Measurements from ENCODE around the gene OR8D4.

The OR8D4 gene

GRCh38 chr11:123880912-123881311 lies 21.1 kb upstream of the OR8D4 start:
- DNase-seq (ENCODE audit: extremely low read depth, insufficient read length) = no peak
- TF ChIP-seq, protein P1, sequence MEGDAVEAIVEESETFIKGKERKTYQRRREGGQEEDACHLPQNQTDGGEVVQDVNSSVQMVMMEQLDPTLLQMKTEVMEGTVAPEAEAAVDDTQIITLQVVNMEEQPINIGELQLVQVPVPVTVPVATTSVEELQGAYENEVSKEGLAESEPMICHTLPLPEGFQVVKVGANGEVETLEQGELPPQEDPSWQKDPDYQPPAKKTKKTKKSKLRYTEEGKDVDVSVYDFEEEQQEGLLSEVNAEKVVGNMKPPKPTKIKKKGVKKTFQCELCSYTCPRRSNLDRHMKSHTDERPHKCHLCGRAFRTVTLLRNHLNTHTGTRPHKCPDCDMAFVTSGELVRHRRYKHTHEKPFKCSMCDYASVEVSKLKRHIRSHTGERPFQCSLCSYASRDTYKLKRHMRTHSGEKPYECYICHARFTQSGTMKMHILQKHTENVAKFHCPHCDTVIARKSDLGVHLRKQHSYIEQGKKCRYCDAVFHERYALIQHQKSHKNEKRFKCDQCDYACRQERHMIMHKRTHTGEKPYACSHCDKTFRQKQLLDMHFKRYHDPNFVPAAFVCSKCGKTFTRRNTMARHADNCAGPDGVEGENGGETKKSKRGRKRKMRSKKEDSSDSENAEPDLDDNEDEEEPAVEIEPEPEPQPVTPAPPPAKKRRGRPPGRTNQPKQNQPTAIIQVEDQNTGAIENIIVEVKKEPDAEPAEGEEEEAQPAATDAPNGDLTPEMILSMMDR (IDR thresholded peaks at IDR 0.05; ENCODE audit: insufficient read depth, low read length, poor library complexity, severe bottlenecking) = no peak
- no peak overlapping the region for H3K4me3 ChIP-seq (replicated peaks; ENCODE audit: low read depth, low read length)
- no peaks in the 10 kb centered on the region for H3K36me3 ChIP-seq (ENCODE audit: control insufficient read depth, insufficient read depth, low read length)
- no peaks in the 10 kb centered on the region for H3K27me3 ChIP-seq (replicated peaks; ENCODE audit: control insufficient read depth, insufficient read depth, low read length)

DNA sequence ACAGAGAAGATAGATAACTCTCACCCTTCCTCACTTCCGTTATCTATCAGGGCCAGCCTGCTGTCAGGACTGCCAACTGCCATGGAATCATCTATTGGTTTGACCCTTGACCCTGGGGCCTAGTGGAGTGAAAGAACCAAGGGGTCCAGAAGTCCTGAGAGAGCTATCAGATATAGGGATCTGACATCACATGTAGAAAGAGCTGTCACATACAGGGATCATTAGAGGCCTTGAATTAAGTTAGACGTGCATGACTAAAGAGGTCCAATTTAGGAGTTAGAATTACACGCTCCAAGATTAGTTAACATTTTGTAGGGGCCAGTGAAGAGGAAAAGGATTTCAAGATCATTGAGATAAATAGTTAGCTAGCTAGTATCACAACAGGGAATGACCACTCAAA lies 16.4 kb upstream of the OR8D4 start, which contains the start of gene TMEM225:
TMEM225 (minus strand) TSS at position 101 of the 400 bp plus-strand sequence. CDS start 245 bp downstream, outside the sequence.
- H3K4me3 ChIP-seq (replicated peaks; ENCODE audit: low read depth, low read length) = no peak within 1 kb of the TSS
- H3K27me3 ChIP-seq (replicated peaks; ENCODE audit: control insufficient read depth, insufficient read depth, low read length) = no peaks in the 10 kb centered on the region
- no peaks in the 10 kb centered on the region for H3K36me3 ChIP-seq (ENCODE audit: control insufficient read depth, insufficient read depth, low read length)
- TF ChIP-seq, protein P1 (IDR thresholded peaks at IDR 0.05; ENCODE audit: insufficient read depth, low read length, poor library complexity, severe bottlenecking) = no peak
- no peak for DNase-seq (ENCODE audit: extremely low read depth, insufficient read length)

GRCh38 chr11:123892031-123892430 lies 9.9 kb upstream of the OR8D4 start:
- no peaks in the 10 kb centered on the region for H3K27me3 ChIP-seq (replicated peaks; ENCODE audit: control insufficient read depth, insufficient read depth, low read length)
- no peak for DNase-seq (ENCODE audit: extremely low read depth, insufficient read length)
- TF ChIP-seq, protein P1 (IDR thresholded peaks at IDR 0.05; ENCODE audit: insufficient read depth, low read length, poor library complexity, severe bottlenecking) = no peak

DNA sequence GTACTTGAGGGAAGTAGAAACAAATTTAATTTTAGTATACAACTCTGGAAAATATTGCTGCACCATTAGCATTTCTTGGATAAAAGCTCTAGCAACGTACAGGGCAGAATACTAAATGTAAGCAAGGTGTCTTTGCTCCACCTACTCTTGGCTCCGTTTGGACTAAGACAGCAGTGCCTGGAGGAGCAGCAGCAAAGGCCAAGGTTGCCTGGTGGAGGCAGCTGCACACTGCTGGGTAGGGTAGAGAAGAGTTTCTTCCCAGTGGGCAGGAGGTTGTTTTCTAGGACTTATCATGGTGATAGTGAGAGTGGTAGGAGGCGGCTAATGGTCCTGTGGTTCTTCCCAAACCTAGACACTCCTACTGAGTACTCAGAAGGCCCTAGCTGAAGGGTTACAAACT lies 2.2 kb upstream of the OR8D4 start:
- Histone ChIP-seq H3K36me3 (ENCODE audit: control insufficient read depth, insufficient read depth, low read length) (no peaks in the 10 kb centered on the region), H3K4me3 (replicated peaks; ENCODE audit: low read depth, low read length) (no peak overlapping the region), H3K27me3 (replicated peaks; ENCODE audit: control insufficient read depth, insufficient read depth, low read length) (no peaks in the 10 kb centered on the region)
- TF ChIP-seq, protein P1 (IDR thresholded peaks at IDR 0.05; ENCODE audit: insufficient read depth, low read length, poor library complexity, severe bottlenecking) = no peak
- no peak for DNase-seq (ENCODE audit: extremely low read depth, insufficient read length)

More at GRCh38 chr11:123892031-123892430, 9.9 kb upstream of the OR8D4 start:
- Histone ChIP-seq H3K36me3 (ENCODE audit: control insufficient read depth, insufficient read depth, low read length) (no peaks in the 10 kb centered on the region), H3K4me3 (replicated peaks; ENCODE audit: low read depth, low read length) (no peak overlapping the region)

DNA sequence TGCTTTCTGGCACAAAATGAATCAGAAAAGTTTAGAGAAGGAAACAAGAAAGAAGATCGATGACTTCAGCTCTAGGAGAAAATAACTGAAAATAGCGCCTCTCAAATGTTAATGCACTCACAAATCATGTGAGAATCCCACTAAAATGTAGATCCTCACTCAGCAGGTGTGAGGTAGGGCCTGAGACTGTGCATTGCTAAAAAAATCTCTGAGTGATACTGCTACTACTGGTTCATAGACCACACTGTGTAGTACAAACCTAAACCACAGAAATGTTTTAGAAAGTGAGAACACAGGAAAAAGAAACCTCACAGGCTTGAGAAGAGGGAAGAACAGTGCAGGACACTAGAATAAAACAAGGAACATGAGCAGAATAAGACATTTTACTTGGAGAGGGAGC lies 2.0 kb downstream of the OR8D4 start:
- DNase-seq (ENCODE audit: extremely low read depth, insufficient read length) = peak; percentile 36
- TF ChIP-seq, protein P1 (IDR thresholded peaks at IDR 0.05; ENCODE audit: insufficient read depth, low read length, poor library complexity, severe bottlenecking) = no peak
- no peak overlapping the region for H3K4me3 ChIP-seq (replicated peaks; ENCODE audit: low read depth, low read length)
- no peaks in the 10 kb centered on the region for H3K27me3 ChIP-seq (replicated peaks; ENCODE audit: control insufficient read depth, insufficient read depth, low read length)
- no peaks in the 10 kb centered on the region for H3K36me3 ChIP-seq (ENCODE audit: control insufficient read depth, insufficient read depth, low read length)

GRCh38 chr11:123904932-123905331 lies 3.0 kb downstream of the OR8D4 start:
- H3K36me3 ChIP-seq (ENCODE audit: control insufficient read depth, insufficient read depth, low read length) = no peaks in the 10 kb centered on the region
- no peak for DNase-seq (ENCODE audit: extremely low read depth, insufficient read length)
- no peak overlapping the region for H3K4me3 ChIP-seq (replicated peaks; ENCODE audit: low read depth, low read length)
- no peaks in the 10 kb centered on the region for H3K27me3 ChIP-seq (replicated peaks; ENCODE audit: control insufficient read depth, insufficient read depth, low read length)
- TF ChIP-seq, protein P1 (IDR thresholded peaks at IDR 0.05; ENCODE audit: insufficient read depth, low read length, poor library complexity, severe bottlenecking) = no peak

All from GM06990 (cell line).